C1 segment of cervical spinal cord (tissue), 14 donors: ENCODE results near the gene TAC4.
"Not testable (repeated sequence)": the region's sequence is repeated elsewhere in the genome, so short reads cannot be mapped to it uniquely, and the experiment has no call there.

ENCODE experiments used
- DNase-seq, 14 donors: peaks; one replicate each; lab custom pipeline; 2025; lab: John Stamatoyannopoulos, UW

TAC4 gene

GRCh38 chr17:49843774-49844350, 4.0 kb downstream of the TAC4 start:
- DNase-seq, result no peak

- no peak for DNase-seq
Observed at GRCh38 chr17:49842846-49843245, 5.0 kb downstream of the TAC4 start.

GRCh38 chr17:49842371-49842770, 5.5 kb downstream of the TAC4 start:
- DNase-seq, result no peak

GRCh38 chr17:49841548-49841947, 6.3 kb downstream of the TAC4 start:
- DNase-seq, result no peak

- no peak for DNase-seq
Observed at GRCh38 chr17:49839455-49839854, 8.4 kb downstream of the TAC4 start.

DNA sequence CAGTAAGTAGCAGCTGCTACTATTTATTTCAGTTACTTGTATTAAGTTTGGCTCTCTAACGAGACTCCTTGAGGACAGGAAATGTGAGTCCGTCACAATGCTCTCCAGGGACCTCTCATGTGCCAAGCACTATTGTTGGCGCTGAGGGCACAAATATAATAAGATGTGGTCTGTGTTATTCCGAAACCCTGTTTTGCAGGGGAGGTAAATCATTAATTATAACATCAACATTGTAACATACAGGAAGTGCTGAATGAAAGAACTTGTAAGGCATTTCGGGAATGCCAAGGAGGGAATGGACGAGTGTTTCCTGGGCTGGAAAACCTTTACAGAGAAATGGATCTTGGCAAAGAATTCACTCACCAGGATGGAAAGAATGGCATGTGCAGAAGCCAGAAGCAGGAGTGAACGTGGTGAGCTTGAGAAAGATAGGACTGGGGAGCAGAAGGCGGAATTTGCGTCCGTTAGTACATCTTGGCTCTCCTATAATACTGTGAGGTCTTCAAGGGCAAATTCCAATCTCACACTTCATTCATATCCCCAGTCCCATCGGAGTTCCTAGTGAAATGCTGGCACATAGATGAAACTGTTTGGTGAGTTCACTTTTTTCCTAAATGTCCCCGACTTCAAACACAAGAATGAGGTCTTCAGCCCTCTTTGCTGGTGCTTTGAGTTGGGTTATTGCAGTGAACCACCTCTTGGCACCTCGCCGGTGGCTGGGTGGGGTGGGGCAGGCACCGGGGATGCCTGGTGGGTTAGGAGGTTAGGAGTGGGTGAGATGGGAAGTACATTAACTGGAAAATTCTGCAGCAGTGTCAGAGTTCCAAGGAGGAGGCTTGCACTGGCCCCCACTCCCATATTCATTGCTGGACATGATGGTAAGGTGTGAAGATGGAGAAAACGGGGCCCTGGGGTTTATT, 11.5 kb downstream of the TAC4 start:
- DNase-seq, result no peak

- no peak for DNase-seq
Observed at GRCh38 chr17:49835472-49835871, 12.4 kb downstream of the TAC4 start.

DNA sequence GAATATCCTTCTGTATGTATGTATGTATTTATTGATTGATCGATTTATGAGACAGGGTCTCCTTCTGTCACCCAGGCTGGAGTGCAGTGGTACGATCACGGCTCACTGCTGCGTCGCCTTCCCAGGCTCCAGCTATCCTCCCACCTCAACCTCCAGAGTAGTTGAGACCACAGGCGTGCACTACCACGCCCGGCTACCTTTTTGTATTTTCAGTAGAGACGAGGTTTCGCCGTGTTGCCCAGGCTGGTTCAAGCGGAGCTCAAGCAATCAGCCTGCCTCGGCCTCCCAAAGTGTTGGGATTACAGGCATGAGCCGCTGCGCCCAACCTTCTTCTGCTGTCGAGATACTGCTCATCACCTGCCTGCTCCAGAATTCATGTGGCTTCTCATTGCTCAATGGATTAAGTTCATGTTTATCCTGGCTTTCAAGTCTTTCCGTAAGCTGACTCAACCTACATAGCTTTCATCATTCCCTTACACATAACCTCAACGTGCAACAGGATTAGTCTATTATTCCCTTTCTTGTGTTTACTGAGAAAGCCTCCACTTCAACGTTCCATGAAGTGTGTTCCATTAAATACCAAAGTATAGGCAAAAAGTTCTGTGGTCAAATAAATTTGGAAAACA, 13.6 kb downstream of the TAC4 start:
- no peak for DNase-seq

GRCh38 chr17:49832840-49833599, 14.8 kb downstream of the TAC4 start:
- no peak for DNase-seq

- DNase-seq, result no peak
Observed at GRCh38 chr17:49830605-49831004, 17.3 kb downstream of the TAC4 start.

GRCh38 chr17:49829026-49829425, 18.8 kb downstream of the TAC4 start:
- no peak for DNase-seq

DNA sequence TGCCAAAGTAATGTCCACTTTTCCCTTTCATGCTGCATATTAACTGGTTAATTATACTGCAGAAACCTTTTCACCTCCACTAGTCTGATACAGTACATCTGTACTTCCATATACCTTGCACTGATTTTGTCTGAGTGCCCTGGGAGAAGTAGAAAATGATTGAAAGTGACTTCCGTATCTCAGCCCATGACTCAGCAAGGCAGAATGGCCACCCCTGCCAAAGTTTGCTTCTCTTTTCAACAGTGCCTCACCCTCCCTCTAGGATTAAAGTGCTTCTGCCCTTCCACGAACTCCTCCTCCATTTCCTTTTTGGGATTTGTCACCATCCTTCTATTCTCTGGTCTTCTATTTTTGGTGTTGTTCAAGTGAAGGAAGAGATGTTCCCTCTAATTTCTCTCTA, 19.5 kb downstream of the TAC4 start:
- not testable (repeated sequence) for DNase-seq

GRCh38 chr17:49825645-49826044, 22.2 kb downstream of the TAC4 start:
- DNase-seq, result no peak

- DNase-seq, result no peak
Observed at GRCh38 chr17:49823614-49824013, 24.3 kb downstream of the TAC4 start.

DNA sequence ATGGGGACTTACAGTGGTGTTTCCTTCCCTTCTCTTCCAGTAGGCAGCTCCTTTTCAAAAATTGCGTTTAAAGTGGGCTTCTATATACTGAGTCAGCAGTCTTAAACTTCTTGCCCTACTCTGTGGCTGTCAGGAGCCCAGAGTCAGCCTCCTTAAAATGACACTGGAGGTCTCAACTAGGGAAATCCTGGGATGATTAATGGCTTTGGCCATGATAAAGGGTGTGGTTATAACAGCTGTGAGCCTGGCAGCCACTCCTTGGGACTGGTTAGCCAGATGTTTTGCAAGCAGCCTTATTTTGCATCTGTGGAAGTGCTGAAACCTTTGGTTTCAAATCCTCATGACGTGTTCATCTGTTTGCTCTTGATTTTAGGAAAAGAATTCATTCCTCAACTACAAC, 25.0 kb downstream of the TAC4 start:
- no peak for DNase-seq

GRCh38 chr17:49821916-49822315, 26.0 kb downstream of the TAC4 start:
- no peak for DNase-seq

GRCh38 chr17:49821466-49821865, 26.4 kb downstream of the TAC4 start:
- DNase-seq, result no peak

DNA sequence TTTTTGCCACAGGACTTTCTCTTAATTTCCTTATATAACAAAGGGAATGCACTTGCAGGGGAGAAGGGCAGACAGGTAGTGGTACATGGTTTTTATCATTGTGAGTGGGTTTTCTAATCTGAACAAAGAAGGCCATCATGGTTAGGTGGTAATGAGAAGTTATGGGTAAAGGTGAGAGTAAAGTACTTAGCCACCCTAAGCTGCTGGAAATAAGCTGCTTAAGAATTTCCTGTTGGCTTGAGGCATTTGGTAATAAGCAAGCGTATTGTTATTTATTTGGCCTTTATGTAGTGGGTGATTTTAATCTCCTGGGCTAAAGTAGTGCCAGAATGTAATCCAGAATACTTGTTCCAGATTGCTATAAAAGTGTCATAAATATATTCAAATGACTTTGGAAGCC, 27.1 kb downstream of the TAC4 start:
- DNase-seq, result no peak

DNA sequence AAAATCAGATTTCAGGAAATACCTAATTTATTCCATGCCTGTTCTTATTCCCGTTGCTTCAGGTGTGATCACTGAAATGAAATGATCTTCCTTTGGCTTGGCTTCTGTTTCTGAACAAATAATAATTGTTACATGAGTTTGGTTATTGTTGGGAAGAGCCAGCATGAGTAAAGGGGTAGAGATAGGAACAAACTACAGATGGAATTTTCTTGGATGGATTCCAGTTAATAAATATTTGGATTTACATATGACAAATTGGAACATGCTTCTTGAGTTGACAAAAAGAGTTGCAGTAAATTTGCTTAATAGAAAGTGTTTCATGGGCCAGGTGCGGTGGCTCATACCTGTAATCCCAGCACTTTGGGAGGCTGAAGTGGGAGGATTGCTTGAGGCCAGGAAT, 28.2 kb downstream of the TAC4 start:
- no peak for DNase-seq

GRCh38 chr17:49819138-49819537, 28.7 kb downstream of the TAC4 start:
- DNase-seq, result no peak

GRCh38 chr17:49817993-49818392, 29.9 kb downstream of the TAC4 start:
- no peak for DNase-seq

GRCh38 chr17:49815761-49816281, 32.0 kb downstream of the TAC4 start:
- DNase-seq, result peak in 3 of 14 donors; percentile 3 to 20 (median 8)
